ENCODE results near the gene SEPTIN2. TPM values are rescaled to one million over a fixed set of nuclear protein-coding genes. Genes with fewer than 3 reads are reported as not detected.
A peak's percentile ranks its signal among the peaks of the same experiment; 100 is the strongest.

The SEPTIN2 gene
- total and polyA plus RNA-seq, 2 donors (not counting 3 experiments of a cell fraction or from before 2014, with no cell fraction given): 427 to 512 TPM

DNA sequence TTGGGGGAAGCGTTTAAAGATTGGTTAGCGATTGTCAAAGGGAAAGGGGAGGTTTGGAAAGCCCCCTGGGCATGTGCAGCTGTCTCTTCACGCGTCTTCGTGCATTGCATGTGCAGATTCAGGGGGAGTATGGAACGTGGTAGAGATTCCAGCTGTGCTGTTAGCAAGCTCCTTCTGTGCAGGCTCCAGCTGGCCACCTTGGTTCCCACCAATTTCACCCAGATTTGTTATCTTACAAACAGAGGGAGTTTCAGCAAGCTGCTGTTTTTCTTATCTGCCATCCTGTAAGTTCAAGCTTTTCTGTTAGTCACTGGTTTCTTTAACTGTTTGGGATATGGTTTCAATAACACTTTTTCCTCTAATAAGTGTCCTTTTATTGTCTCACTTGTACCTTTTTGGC is 70.8 kb downstream of the SEPTIN2 start:
- intact Hi-C loops (cut with micrococcal nuclease): no loop called here
- TF ChIP-seq POLR2AphosphoS5 (IDR thresholded peaks at IDR 0.05; ENCODE audit: insufficient read depth, low read depth, low read length) (no peak), EZH2 (IDR thresholded peaks at IDR 0.05; ENCODE audit: borderline replicate concordance, low read depth, low read length, severe bottlenecking) (no peak), POLR2A (IDR thresholded peaks at IDR 0.05; ENCODE audit: low read depth, low read length) (no peak), MYC (IDR thresholded peaks at IDR 0.05; ENCODE audit: low read depth, low read length) (no peak), FOS (IDR thresholded peaks at IDR 0.05; ENCODE audit: borderline replicate concordance, insufficient read depth, low read length) (no peak), GATA2 (IDR thresholded peaks at IDR 0.05; ENCODE audit: insufficient read depth, insufficient read length, low read depth, low read length) (no peak), JUN (IDR thresholded peaks at IDR 0.05; ENCODE audit: borderline replicate concordance, insufficient read depth, insufficient read length, low read depth) (no peak)
- TF ChIP-seq, protein P1, sequence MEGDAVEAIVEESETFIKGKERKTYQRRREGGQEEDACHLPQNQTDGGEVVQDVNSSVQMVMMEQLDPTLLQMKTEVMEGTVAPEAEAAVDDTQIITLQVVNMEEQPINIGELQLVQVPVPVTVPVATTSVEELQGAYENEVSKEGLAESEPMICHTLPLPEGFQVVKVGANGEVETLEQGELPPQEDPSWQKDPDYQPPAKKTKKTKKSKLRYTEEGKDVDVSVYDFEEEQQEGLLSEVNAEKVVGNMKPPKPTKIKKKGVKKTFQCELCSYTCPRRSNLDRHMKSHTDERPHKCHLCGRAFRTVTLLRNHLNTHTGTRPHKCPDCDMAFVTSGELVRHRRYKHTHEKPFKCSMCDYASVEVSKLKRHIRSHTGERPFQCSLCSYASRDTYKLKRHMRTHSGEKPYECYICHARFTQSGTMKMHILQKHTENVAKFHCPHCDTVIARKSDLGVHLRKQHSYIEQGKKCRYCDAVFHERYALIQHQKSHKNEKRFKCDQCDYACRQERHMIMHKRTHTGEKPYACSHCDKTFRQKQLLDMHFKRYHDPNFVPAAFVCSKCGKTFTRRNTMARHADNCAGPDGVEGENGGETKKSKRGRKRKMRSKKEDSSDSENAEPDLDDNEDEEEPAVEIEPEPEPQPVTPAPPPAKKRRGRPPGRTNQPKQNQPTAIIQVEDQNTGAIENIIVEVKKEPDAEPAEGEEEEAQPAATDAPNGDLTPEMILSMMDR (IDR thresholded peaks at IDR 0.05; ENCODE audit: extremely low read depth in 1 of 2, insufficient read depth in 1 of 2, low read depth in 1 of 2, low read length in 2 of 2): no peak
- TF ChIP-seq, protein P2, sequence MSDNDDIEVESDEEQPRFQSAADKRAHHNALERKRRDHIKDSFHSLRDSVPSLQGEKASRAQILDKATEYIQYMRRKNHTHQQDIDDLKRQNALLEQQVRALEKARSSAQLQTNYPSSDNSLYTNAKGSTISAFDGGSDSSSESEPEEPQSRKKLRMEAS (IDR thresholded peaks at IDR 0.05; ENCODE audit: insufficient read depth, insufficient read length): no peak

More for the DNA sequence above, 70.8 kb downstream of the SEPTIN2 start:
- no peak for FAIRE-seq
- Histone ChIP-seq H3K79me2 (ENCODE audit: control insufficient read depth, insufficient read depth, low read length) (peaks cover 11% of the 10 kb centered on the region), H3K27me3 (ENCODE audit: control insufficient read depth in 2 of 2, insufficient read depth in 2 of 2, low read length in 2 of 2) (no peaks in the 10 kb centered on the region), H3K4me3 (replicated peaks in 1 of 3; ENCODE audit: insufficient read depth in 1 of 3, low read depth in 1 of 3, low read length in 3 of 3) (no peak overlapping the region), H3K4me2 (ENCODE audit: insufficient read depth, low read length) (no peak overlapping the region), H3K36me3 (ENCODE audit: control insufficient read depth in 2 of 2, extremely low read depth in 1 of 2, insufficient read depth in 2 of 2, low read length in 2 of 2) (no peaks in the 10 kb centered on the region), H3K27ac (ENCODE audit: insufficient read depth, low read depth, low read length) (no peak overlapping the region), H2AFZ (ENCODE audit: low read depth, low read length) (no peak overlapping the region), H3K9ac (replicated peaks; ENCODE audit: extremely low read depth, insufficient read depth, low read length) (no peak overlapping the region), H3K9me1 (replicated peaks; ENCODE audit: control insufficient read depth, extremely low read depth, insufficient read depth, low read length) (no peaks in the 10 kb centered on the region), H3K4me1 (ENCODE audit: control insufficient read depth, extremely low read depth, insufficient read depth, low read length) (peaks cover 6% of the 10 kb centered on the region), H4K20me1 (replicated peaks; ENCODE audit: control insufficient read depth, extremely low read depth, insufficient read depth, low read length) (no peaks in the 10 kb centered on the region), H3K9me3 (replicated peaks; ENCODE audit: control insufficient read depth, insufficient read depth, low read length) (no peaks in the 10 kb centered on the region)
- ChIA-PET POLR2A (no interaction called here), CTCF (no interaction called here)
- peak; percentile 15 for DNase-seq (ENCODE audit: low read depth, low spot score)
- no TSS peak for BruUV-seq (replicated peaks)
- dilution Hi-C loops (cut with MboI; ENCODE audit: extremely low pct_ligation_motif_present, low sequenced_read_pairs): no loop called here
